GM12878 (cell line): Measurements from ENCODE around the gene TM4SF18. TPM values are rescaled to one million over a fixed set of nuclear protein-coding genes. Genes with fewer than 3 reads are reported as not detected.

Experiments
- ATAC-seq: fragments of 200-7000 bp; cut with Tn5 transposase; 3 replicates; pipeline ENCODE4 v1.9.1; 2020; ENCODE audit warnings: mild to moderate bottlenecking, moderate library complexity
- BruUV-seq: library from RNA; stranded (reverse); fragments of 400-500 nt; replicated peaks from 2 replicates; lab custom pipeline; 2021; lab: Mats Ljungman, UMichigan
- CTCF ChIA-PET: fragments of 300-600 bp; sonication (Branson Sonifier 250); formaldehyde crosslinking; extraction: SDS; loops from one replicate; lab custom pipeline; 2021; ENCODE audit warnings: inconsistent platforms; lab: Yijun Ruan, JAX
- POLR2A ChIA-PET: fragments of 350-600 bp; formaldehyde crosslinking; extraction: SDS; loops from one replicate; lab custom pipeline; 2021; ENCODE audit warnings: inconsistent platforms; lab: Charles Lee
- RAD21 ChIA-PET: fragments of 300-600 bp; sonication (Branson Sonifier 250); formaldehyde crosslinking; loops from one replicate; lab custom pipeline; 2023; ENCODE audit warnings: antibody characterized with exemption; ENCODE audit not compliant: unreplicated experiment; lab: Charles Lee
- SMC1A ChIA-PET: fragments of 300-600 bp; sonication (Branson Sonifier 250); formaldehyde crosslinking; loops from one replicate; lab custom pipeline; 2023; ENCODE audit not compliant: unreplicated experiment, uncharacterized antibody; lab: Charles Lee
- DNase-seq: peaks from one replicate; pipeline ENCODE4 v3.0.0-alpha.2; 2011; ENCODE audit warnings: low read depth, low spot score
- FAIRE-seq: peaks from 3 replicates; lab custom pipeline; 2011; peaks lifted over from hg19 to GRCh38; lab: Jason Lieb, UNC
- H2AFZ ChIP-seq: 2 replicates; pipeline ENCODE4 v1.6.0; 2011; ENCODE audit warnings: low read depth, low read length, control low read depth; ENCODE audit not compliant: control insufficient read depth
- H3K27ac ChIP-seq: 2 replicates; pipeline ENCODE4 v1.5.1; 2011; ENCODE audit warnings: control low read depth; ENCODE audit not compliant: control insufficient read depth, insufficient read depth
- H3K27me3 ChIP-seq, 2 experiments: replicated peaks in 1 of 2; 2 replicates each; pipeline versions ENCODE4 v1.6.0 to v1.6.1; 2011; ENCODE audit warnings: low read length in 1 of 2; ENCODE audit not compliant: control insufficient read depth in 2 of 2, insufficient read depth in 2 of 2
- H3K36me3 ChIP-seq, 2 experiments: 2 replicates each; pipeline ENCODE4 v1.5.1; 2011; ENCODE audit warnings: low read length in 1 of 2; ENCODE audit not compliant: control insufficient read depth in 2 of 2, insufficient read depth in 2 of 2
- H3K4me1 ChIP-seq: 2 replicates; pipeline ENCODE4 v1.6.1; 2011; ENCODE audit warnings: mild to moderate bottlenecking, low read length, moderate library complexity, mixed read lengths; ENCODE audit not compliant: control insufficient read depth, insufficient read depth
- H3K4me2 ChIP-seq: 2 replicates; pipeline ENCODE4 v1.6.0; 2011; ENCODE audit warnings: control low read depth; ENCODE audit not compliant: control insufficient read depth, insufficient read depth
- H3K4me3 ChIP-seq: fragments of 200-600 bp; sonication (generic); 2 replicates; pipeline ENCODE4 v1.5.1; 2016
- H3K79me2 ChIP-seq: 2 replicates; pipeline ENCODE4 v1.6.0; 2011; ENCODE audit warnings: low read length; ENCODE audit not compliant: control insufficient read depth, insufficient read depth
- H3K9ac ChIP-seq: 2 replicates; pipeline ENCODE4 v1.8.0; 2011; ENCODE audit warnings: low read length, control low read depth, mixed read lengths; ENCODE audit not compliant: control insufficient read depth, insufficient read depth
- H3K9me3 ChIP-seq: replicated peaks from 3 replicates; pipeline ENCODE4 v1.5.1; 2011; ENCODE audit warnings: mild to moderate bottlenecking, low read length; ENCODE audit not compliant: control insufficient read depth, insufficient read depth
- H4K20me1 ChIP-seq: 2 replicates; pipeline ENCODE4 v1.6.0; 2011; ENCODE audit not compliant: control insufficient read depth, insufficient read depth
- CREB1 ChIP-seq: IDR thresholded peaks from 2 replicates; pipeline ENCODE4 v1.6.1; 2012; ENCODE audit warnings: low read depth, mild to moderate bottlenecking, inconsistent platforms
- E4F1 ChIP-seq: fragments of 450-650 bp; IDR thresholded peaks from 2 replicates; pipeline ENCODE4 v1.6.1; 2018; ENCODE audit warnings: borderline replicate concordance, mild to moderate bottlenecking; ENCODE audit not compliant: partially characterized antibody
- GABPA ChIP-seq: IDR thresholded peaks from 2 replicates; pipeline ENCODE4 v1.6.1; 2014; ENCODE audit warnings: antibody characterized with exemption, low read depth, mild to moderate bottlenecking, inconsistent platforms
- KAT2A ChIP-seq: conservative IDR thresholded peaks from 2 replicates; pipeline ENCODE4 v1.6.1; 2011; ENCODE audit warnings: low read depth, low read length; ENCODE audit not compliant: control insufficient read depth
- LARP7 ChIP-seq: fragments of 450-650 bp; IDR thresholded peaks from 2 replicates; pipeline ENCODE4 v1.6.1; 2017; ENCODE audit warnings: mild to moderate bottlenecking
- MEF2B ChIP-seq: fragments of 450-650 bp; IDR thresholded peaks from 2 replicates; pipeline ENCODE4 v1.6.1; 2018; ENCODE audit warnings: mild to moderate bottlenecking, moderate library complexity; ENCODE audit not compliant: partially characterized antibody, poor library complexity, severe bottlenecking
- NKRF ChIP-seq: fragments of 450-650 bp; conservative IDR thresholded peaks from 2 replicates; pipeline ENCODE4 v1.6.1; 2017; ENCODE audit warnings: mild to moderate bottlenecking, moderate library complexity
- NR2C2 ChIP-seq: IDR thresholded peaks from 2 replicates; pipeline ENCODE4 v1.6.1; 2011; ENCODE audit warnings: borderline replicate concordance, low read depth; ENCODE audit not compliant: control insufficient read depth, insufficient read length
- SREBF2 ChIP-seq: IDR thresholded peaks from 2 replicates; pipeline ENCODE4 v1.6.1; 2012; ENCODE audit warnings: mild to moderate bottlenecking, low read length
- YY1 ChIP-seq: IDR thresholded peaks from 2 replicates; pipeline ENCODE4 v1.6.1; 2011; ENCODE audit warnings: low read depth, mild to moderate bottlenecking, low read length
- ZBED1 ChIP-seq: IDR thresholded peaks from 2 replicates; pipeline ENCODE4 v1.6.1; 2016; ENCODE audit warnings: borderline replicate concordance
- ZNF217 ChIP-seq: fragments of 450-650 bp; IDR thresholded peaks from 2 replicates; pipeline ENCODE4 v1.6.1; 2017; ENCODE audit warnings: antibody characterized with exemption, mild to moderate bottlenecking
- WGBS: methylation state at CpG from one replicate; pipeline ENCODE4 v1.1.6; 2016; ENCODE audit warnings: low lambda C conversion rate; ENCODE audit not compliant: insufficient replicate concordance, insufficient coverage; ENCODE audit errors: missing lambda C conversion rate; 5-methylcytosine and 5-hydroxymethylcytosine counted together
- in situ Hi-C: fragments of 300-500 bp; cut with MboI; formaldehyde crosslinking; loops from 9 replicates; pipeline ENCODE4 v1.14.3; 2018; ENCODE audit warnings: mixed read lengths
- intact Hi-C: fragments of 100-400 bp; cut with micrococcal nuclease; formaldehyde crosslinking; loops from one replicate; pipeline ENCODE4 v1.14.2; 2022; ENCODE audit not compliant: unreplicated experiment
- polyA plus RNA-seq, 11 experiments: library from polyadenylated mRNA; depleted of rRNA in 4 of 11; unstranded in 6 of 11; stranded (reverse) in 5 of 11; fragments of >200 nt; fragmentation: Nextera tagmentation in 4 of 11; fragmentation: Illumina TruSeq in 1 of 11; extraction: Ambion mirVana in 4 of 11; extraction: Trizol in 1 of 11; gene quantifications; 1 replicate in 1 of 11; 2 replicates in 10 of 11; pipeline versions ENCODE4 v1.2.1 to v1.2.3, GENCODE V29; 2011 to 2016; ENCODE audit warnings: inconsistent platforms in 2 of 11, missing spikeins in 2 of 11, low read depth in 1 of 11
- total RNA-seq, 4 experiments: library from RNA; depleted of rRNA in 3 of 4; stranded (reverse); fragments of >200 nt in 3 of 4; fragmentation: Illumina TruSeq in 1 of 4; extraction: Trizol in 1 of 4; gene quantifications; 2 replicates each; pipeline versions ENCODE4 v1.2.1 to v1.2.3, GENCODE V29; 2013 to 2021
- TF ChIP-seq, protein P1 (sequence below): IDR thresholded peaks from 2 replicates; pipeline ENCODE4 v1.6.1; 2011; ENCODE audit warnings: mild to moderate bottlenecking, low read depth, low read length, moderate library complexity; ENCODE audit not compliant: insufficient replicate concordance
- TF ChIP-seq, protein P2 (sequence below), 3 experiments: IDR thresholded peaks in 2 of 3; conservative IDR thresholded peaks in 1 of 3; 2 replicates each; pipeline ENCODE4 v1.5.1; 2011; ENCODE audit warnings: low read depth in 3 of 3, low read length in 3 of 3, mild to moderate bottlenecking in 3 of 3, control low read depth in 2 of 3, moderate library complexity in 2 of 3, inconsistent platforms in 1 of 3, mixed read lengths in 1 of 3; ENCODE audit not compliant: control insufficient read depth in 2 of 3, insufficient read depth in 1 of 3; ENCODE audit errors: extremely low read depth in 1 of 3

The TM4SF18 gene
- total and polyA plus RNA-seq, 10 of the 15 experiments (the other 5 are each of a cell fraction or from before 2014, with no cell fraction given): 0.01 TPM; not detected in 9

DNA sequence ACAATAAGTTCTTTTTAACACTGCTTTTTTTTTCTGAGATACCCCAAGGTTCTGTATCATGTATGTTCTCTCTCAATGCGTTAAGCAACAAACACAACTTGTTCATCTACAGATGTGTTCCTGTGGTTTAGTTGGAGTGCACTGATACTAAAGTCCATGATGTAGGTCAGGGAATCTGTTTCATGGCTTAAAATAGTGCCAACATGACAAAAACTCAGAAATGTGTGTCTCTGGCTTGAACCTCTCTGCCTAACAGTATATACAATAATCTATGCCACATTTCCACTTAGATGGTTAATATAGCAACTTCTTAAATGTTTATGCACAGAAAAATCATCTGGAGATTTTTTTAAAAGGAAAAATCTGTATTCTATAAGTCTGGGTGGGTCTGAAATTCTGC lies 51.1 kb downstream of the TM4SF18 start:
- POLR2A ChIA-PET: no interaction called here
- WGBS: 85% methylated on average over 1 of the region's 1 CpG
- no peak overlapping the region for H3K4me3 ChIP-seq
- no peaks in the 10 kb centered on the region for H3K79me2 ChIP-seq
- H3K9ac ChIP-seq: no peak overlapping the region
- H3K27me3 ChIP-seq: no peaks in the 10 kb centered on the region
- H3K4me2 ChIP-seq: no peak overlapping the region
- intact Hi-C loops (no loop called here), in situ Hi-C loops (no loop called here)
- no peak overlapping the region for H3K27ac ChIP-seq
- SMC1A ChIA-PET: interaction anchor here (0.6 to 6.5 kb wide), 2 partner anchors 10 to 162 kb away, joined by 3 to 36 read pairs; no protein-coding TSS in a partner anchor
- H3K36me3 ChIP-seq: no peaks in the 10 kb centered on the region
- H3K4me1 ChIP-seq: no peaks in the 10 kb centered on the region; the same call in 1 of the 2 replicates
- FAIRE-seq: no peak
- no peak for DNase-seq
- CTCF ChIA-PET: interaction anchor here (0.6 to 5.0 kb wide), 4 partner anchors 8 to 432 kb away, joined by 3 to 31 read pairs (median 10); no protein-coding TSS in a partner anchor
- ATAC-seq: no peak
- TF ChIP-seq SREBF2: no peak
- no peak for TF ChIP-seq ZNF217
- TF ChIP-seq CREB1: no peak
- no peak for TF ChIP-seq NKRF
- no peak for TF ChIP-seq MEF2B
- no peak for TF ChIP-seq LARP7
- TF ChIP-seq E4F1: no peak
- no peak for TF ChIP-seq GABPA
- TF ChIP-seq, protein P1, sequence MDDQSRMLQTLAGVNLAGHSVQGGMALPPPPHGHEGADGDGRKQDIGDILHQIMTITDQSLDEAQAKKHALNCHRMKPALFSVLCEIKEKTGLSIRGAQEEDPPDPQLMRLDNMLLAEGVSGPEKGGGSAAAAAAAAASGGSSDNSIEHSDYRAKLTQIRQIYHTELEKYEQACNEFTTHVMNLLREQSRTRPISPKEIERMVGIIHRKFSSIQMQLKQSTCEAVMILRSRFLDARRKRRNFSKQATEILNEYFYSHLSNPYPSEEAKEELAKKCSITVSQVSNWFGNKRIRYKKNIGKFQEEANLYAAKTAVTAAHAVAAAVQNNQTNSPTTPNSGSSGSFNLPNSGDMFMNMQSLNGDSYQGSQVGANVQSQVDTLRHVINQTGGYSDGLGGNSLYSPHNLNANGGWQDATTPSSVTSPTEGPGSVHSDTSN: no peak
- no peak for TF ChIP-seq ZBED1
- TF ChIP-seq KAT2A: no peak
- no peak for TF ChIP-seq NR2C2
- TF ChIP-seq YY1: no peak
- TF ChIP-seq, protein P2, sequence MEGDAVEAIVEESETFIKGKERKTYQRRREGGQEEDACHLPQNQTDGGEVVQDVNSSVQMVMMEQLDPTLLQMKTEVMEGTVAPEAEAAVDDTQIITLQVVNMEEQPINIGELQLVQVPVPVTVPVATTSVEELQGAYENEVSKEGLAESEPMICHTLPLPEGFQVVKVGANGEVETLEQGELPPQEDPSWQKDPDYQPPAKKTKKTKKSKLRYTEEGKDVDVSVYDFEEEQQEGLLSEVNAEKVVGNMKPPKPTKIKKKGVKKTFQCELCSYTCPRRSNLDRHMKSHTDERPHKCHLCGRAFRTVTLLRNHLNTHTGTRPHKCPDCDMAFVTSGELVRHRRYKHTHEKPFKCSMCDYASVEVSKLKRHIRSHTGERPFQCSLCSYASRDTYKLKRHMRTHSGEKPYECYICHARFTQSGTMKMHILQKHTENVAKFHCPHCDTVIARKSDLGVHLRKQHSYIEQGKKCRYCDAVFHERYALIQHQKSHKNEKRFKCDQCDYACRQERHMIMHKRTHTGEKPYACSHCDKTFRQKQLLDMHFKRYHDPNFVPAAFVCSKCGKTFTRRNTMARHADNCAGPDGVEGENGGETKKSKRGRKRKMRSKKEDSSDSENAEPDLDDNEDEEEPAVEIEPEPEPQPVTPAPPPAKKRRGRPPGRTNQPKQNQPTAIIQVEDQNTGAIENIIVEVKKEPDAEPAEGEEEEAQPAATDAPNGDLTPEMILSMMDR (IDR thresholded peaks at IDR 0.05 in 2 of 3, conservative IDR thresholded peaks at IDR 0.05 in 1 of 3; ENCODE audit: control insufficient read depth in 2 of 3, extremely low read depth in 1 of 3, insufficient read depth in 1 of 3, low read depth in 3 of 3, low read length in 3 of 3): no peak
- H3K9me3 ChIP-seq: no peaks in the 10 kb centered on the region
- H2AFZ ChIP-seq: no peak overlapping the region
- RAD21 ChIA-PET: no interaction called here
- no TSS peak for BruUV-seq
- H4K20me1 ChIP-seq: no peaks in the 10 kb centered on the region
